Raji (cell line): ENCODE measurements around the gene TRNP1.

Source experiments
- POLR2A ChIP-seq: IDR thresholded peaks from 2 replicates; pipeline ENCODE4 v1.6.1; 2011; ENCODE audit warnings: low read depth, low read length, control low read depth; ENCODE audit not compliant: insufficient read depth

TRNP1 gene

GRCh38 chr1:27006683-27007082, 13.2 kb downstream of the TRNP1 start:
- TF ChIP-seq POLR2A = no peak

- TF ChIP-seq POLR2A = no peak
These were observed 14.6 kb downstream of the TRNP1 start for GRCh38 chr1:27007909-27008582.

- no peak for TF ChIP-seq POLR2A
These were observed 16.2 kb downstream of the TRNP1 start for GRCh38 chr1:27009601-27010197.

GRCh38 chr1:27010226-27010994, 16.9 kb downstream of the TRNP1 start:
- TF ChIP-seq POLR2A = no peak

- no peak for TF ChIP-seq POLR2A
These were observed 17.7 kb downstream of the TRNP1 start for GRCh38 chr1:27011058-27011764.

GRCh38 chr1:27011976-27012563, 18.6 kb downstream of the TRNP1 start:
- TF ChIP-seq POLR2A = no peak

GRCh38 chr1:27015260-27015659, 21.8 kb downstream of the TRNP1 start:
- no peak for TF ChIP-seq POLR2A

- TF ChIP-seq POLR2A = no peak
These were observed 22.9 kb downstream of the TRNP1 start for GRCh38 chr1:27016376-27016775.

GRCh38 chr1:27017207-27017606, 23.7 kb downstream of the TRNP1 start:
- no peak for TF ChIP-seq POLR2A

GRCh38 chr1:27018316-27018715, 24.8 kb downstream of the TRNP1 start:
- TF ChIP-seq POLR2A = no peak

GRCh38 chr1:27021354-27022031, 28.0 kb downstream of the TRNP1 start:
- TF ChIP-seq POLR2A = no peak

- TF ChIP-seq POLR2A = no peak
These were observed 32.2 kb downstream of the TRNP1 start for GRCh38 chr1:27025718-27026117.

- TF ChIP-seq POLR2A = no peak
These were observed 33.4 kb downstream of the TRNP1 start for GRCh38 chr1:27026621-27027574.

GRCh38 chr1:27027575-27028250, 34.2 kb downstream of the TRNP1 start:
- no peak for TF ChIP-seq POLR2A
